DND-41 (cell line): ENCODE results near the gene TMEM33.

Source experiments
- CTCF ChIP-seq: IDR thresholded peaks from 2 replicates; pipeline ENCODE4 v1.5.1; 2012; ENCODE audit warnings: borderline replicate concordance, low read length, moderate library complexity, mild to moderate bottlenecking; ENCODE audit not compliant: poor library complexity, severe bottlenecking; ENCODE audit errors: extremely low read depth
- EZH2 ChIP-seq: IDR thresholded peaks from 3 replicates; pipeline ENCODE4 v1.6.1; 2012; ENCODE audit warnings: borderline replicate concordance, low read depth, mild to moderate bottlenecking, moderate library complexity, low read length, inconsistent platforms; ENCODE audit not compliant: severe bottlenecking

- TF ChIP-seq CTCF (no peak), EZH2 (no peak)
Measured at GRCh38 chr4:41977709-41978108, 42.5 kb downstream of the TMEM33 start.
